Hepatocyte (in vitro differentiated cells): ENCODE results near the gene MUC15.

ENCODE experiments used
- EZH2 ChIP-seq: fragments of 200-600 bp; sonication (generic); IDR thresholded peaks from 2 replicates; pipeline ENCODE4 v1.6.1; 2016; ENCODE audit warnings: antibody characterized with exemption, mild to moderate bottlenecking, borderline replicate concordance
- TF ChIP-seq, protein P1 (sequence below): fragments of 200-600 bp; sonication (generic); IDR thresholded peaks from 2 replicates; pipeline ENCODE4 v1.5.1; 2016; ENCODE audit warnings: antibody characterized with exemption, mild to moderate bottlenecking; ENCODE audit not compliant: poor library complexity

DNA sequence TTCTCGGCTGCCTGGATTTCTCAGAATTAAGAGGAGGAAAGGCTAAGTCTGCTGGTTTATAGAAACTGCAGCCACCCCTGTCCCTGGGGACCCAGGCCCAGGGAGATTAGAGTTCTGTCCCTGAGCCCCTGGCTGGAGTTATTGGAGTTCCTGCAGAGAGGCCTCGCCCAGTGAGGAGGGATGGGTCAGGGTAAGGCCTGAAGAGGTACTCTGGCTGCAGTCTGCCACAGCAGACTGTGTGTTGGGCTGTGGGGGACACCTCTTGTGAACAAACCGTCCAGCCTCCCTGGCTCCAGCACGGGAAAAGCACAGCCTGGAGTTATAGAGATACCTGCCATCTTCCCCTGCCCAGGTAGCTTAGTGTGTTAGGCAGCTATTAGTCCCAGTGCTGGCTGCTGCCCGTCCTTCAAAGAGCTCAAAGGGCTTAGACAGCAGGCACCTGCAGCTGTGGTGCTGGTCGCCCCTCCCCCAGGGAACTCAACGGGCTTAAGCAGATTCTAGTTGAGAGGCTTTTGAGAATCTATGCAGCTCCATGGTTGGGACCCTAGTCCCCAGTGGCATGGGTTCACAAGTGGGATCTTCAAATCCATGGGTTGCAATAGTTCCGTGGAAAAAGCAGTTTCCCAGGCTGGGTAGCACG is 36.6 kb upstream of the MUC15 start:
- TF ChIP-seq EZH2, result no peak
- TF ChIP-seq, protein P1, sequence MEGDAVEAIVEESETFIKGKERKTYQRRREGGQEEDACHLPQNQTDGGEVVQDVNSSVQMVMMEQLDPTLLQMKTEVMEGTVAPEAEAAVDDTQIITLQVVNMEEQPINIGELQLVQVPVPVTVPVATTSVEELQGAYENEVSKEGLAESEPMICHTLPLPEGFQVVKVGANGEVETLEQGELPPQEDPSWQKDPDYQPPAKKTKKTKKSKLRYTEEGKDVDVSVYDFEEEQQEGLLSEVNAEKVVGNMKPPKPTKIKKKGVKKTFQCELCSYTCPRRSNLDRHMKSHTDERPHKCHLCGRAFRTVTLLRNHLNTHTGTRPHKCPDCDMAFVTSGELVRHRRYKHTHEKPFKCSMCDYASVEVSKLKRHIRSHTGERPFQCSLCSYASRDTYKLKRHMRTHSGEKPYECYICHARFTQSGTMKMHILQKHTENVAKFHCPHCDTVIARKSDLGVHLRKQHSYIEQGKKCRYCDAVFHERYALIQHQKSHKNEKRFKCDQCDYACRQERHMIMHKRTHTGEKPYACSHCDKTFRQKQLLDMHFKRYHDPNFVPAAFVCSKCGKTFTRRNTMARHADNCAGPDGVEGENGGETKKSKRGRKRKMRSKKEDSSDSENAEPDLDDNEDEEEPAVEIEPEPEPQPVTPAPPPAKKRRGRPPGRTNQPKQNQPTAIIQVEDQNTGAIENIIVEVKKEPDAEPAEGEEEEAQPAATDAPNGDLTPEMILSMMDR, result no peak
